ENCODE measurements around the gene C10orf71.

The C10orf71 gene, protein sequence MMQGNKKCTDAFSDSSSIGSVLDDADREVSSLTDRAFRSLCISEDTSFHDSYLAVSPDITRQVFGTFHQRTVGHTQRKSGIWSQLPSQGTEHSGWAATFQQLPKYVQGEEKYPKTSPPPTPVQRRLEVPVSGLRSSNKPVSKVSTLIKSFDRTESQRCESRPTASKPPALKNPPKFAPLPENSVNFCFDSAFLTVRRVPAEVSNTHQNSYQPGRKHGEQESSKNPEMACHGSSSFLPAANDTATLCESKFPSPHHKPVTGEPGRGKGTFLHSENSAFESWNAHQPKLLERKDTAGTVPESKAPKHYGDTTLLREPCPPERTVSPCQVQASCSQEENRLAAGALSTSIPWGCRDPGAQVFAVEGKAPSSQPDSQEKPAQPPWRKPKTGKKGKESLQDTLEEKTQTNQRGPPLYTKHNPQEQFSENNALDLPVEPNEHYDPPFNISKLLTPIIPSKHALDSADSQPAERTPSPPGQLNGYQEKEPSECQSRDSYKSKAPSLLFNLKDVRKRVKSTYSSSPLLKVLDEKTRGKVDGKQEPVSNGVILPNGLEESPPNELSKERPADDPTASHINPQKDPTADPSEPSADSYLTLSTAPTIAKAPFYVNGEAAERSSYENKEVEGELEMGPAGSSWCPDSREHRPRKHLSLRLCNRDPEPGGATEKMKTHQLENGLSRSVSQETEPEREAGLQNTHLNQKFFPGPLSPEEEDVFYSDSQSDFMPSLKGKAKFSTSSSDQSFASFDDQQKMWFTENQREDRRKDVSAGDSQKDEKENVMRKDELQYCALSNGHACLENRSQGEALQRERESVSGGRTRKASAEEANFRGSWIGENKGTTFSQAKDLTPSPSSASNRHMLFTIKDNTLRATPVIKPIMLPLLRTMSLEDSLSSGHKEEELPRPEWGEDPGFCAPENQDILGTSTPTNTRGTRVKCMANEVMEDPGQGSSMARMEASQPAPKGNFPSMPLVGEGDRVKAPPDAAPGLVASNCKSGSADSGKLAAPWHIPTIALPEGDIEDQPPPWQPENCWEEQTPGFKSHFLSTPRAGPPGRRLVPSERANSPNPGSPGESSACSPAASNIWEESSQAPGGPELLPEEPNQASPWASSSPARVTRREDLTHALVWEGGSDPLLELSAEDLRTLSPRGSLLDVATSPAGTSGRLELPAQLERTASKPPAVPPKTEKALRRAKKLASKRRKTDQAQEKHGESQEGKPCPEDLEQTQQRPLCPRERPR (N-terminal part only)

DNA sequence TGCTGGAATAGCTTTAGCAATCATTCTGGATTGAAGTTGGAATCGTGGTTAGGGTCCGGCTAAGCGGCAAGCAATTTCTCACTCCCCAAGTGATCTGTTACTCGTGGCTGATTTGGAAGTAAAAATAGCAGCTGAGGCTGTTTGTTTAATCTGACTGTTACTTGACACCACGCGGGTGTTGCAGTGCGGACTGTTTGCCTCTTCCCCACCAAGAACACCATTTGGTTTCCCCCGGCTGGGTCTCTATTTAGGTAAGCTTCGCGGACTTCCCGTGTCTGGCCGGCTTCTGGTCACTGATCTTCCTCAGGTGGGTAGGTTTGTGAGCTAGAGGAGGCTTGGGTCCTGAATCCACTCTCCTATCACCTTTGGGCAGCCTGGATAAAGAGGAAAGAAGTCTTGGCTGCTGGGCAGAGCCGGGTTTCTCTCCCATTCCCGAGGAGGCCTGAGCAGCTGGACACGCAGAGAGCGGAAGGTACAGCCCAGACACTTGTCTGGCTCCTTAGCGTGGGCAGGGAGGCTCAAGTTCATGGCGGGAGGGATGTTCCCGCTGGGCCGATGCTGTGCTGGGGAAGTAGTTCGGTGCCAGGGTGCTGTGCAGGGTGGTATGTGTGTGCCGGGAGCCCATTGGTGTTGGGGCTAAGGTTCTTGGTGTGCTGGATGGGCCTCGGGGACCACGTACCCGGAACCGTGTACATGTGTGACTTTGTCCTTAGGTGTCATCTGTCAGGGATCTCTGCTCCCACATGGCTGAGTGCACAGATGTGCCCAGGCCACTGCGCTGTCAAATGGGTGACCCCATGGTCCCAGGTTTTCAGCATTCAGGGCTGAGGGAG lies at the start of gene C10orf71:
Gene C10orf71 (plus strand): TSS at position 188 of the 833 bp plus-strand sequence. CDS start 23,376 bp downstream, outside the sequence.
- no peaks in the 10 kb centered on the region for H3K36me3 Mint-ChIP-seq
- H3K9me3 Mint-ChIP-seq: no peaks in the 10 kb centered on the region
- DNase-seq: no peak
- H3K4me1 Mint-ChIP-seq: peaks cover 5% of the 10 kb centered on the region
- H3K4me3 Mint-ChIP-seq: no peak within 1 kb of the TSS
- H3K27ac Mint-ChIP-seq: no peak within 1 kb of the TSS
- CTCF ChIA-PET: no interaction called here
- H3K27me3 Mint-ChIP-seq: peaks cover 44% of the 10 kb centered on the region

DNA sequence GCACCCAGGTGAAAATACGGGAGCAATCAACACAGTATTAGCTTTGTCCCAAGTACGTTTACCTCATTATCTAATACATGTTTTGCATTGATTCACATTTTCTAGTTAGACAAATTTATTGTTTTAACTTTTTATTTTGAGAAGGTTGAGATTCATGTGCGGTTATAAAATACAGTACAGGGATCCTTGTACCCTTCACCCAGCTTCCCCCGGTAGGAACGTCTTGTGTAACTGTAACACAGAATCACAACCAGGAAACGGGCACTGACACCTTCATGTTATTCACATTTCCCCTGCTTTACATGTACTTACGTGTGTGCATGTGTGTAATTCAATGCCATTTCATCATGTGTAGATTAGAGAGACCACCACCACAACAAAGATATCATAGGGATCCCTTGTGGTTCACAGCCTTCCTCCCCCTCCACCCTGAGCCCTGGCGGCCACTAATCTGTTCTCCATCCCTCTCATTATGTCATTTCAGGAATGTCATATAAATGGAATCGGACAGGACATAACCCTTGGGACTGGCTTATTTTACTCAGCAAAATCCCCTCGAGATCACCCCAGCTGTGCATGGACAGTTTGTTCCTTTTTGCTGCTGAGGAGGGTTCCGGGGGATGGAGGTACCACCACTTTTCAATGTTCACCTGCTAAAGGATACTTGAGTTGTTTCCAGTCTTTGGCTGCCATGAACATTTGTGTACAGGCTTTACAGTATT lies 46.5 kb upstream of the C10orf71 start:
- no peak overlapping the region for H3K4me3 Mint-ChIP-seq
- no peak overlapping the region for H3K27ac Mint-ChIP-seq
- H3K27me3 Mint-ChIP-seq: peaks cover 5% of the 10 kb centered on the region
- CTCF ChIA-PET: no interaction called here
- H3K36me3 Mint-ChIP-seq: no peaks in the 10 kb centered on the region
- no peak for DNase-seq
- H3K4me1 Mint-ChIP-seq: peaks cover 3% of the 10 kb centered on the region
- no peaks in the 10 kb centered on the region for H3K9me3 Mint-ChIP-seq

DNA sequence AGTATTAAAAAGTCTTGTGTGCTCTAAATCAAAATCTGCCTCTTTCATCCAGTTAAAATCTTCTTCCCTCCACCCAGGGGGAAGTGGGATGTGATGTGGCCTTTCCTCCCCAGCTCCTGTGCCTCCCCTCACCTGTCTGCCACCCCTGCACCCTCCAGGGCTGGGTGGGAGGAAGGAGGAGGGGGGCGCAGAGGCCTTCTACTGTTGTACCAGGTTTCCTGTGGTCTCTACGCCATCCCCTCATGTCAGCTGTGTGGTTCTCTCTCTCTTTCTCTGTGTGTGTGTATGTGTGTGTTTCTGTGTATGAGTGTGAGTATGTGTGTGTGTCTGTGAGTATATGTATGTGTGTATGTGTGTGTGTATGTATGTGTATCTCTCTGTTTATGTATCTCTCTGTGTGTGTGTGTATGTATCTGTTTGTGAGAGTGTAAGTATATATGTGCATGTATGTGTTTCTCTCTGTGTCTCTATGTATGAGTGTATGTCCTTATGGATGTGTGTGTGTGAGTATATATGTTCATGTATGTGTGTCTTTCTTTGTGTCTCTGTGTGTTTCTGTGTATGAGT lies 45.5 kb upstream of the C10orf71 start:
- CTCF ChIA-PET: no interaction called here
- no peaks in the 10 kb centered on the region for H3K9me3 Mint-ChIP-seq
- H3K36me3 Mint-ChIP-seq: no peaks in the 10 kb centered on the region
- H3K4me1 Mint-ChIP-seq: peaks cover 3% of the 10 kb centered on the region
- no peak for DNase-seq
- H3K27me3 Mint-ChIP-seq: peaks cover 1% of the 10 kb centered on the region
- H3K27ac Mint-ChIP-seq: no peak overlapping the region
- no peak overlapping the region for H3K4me3 Mint-ChIP-seq

DNA sequence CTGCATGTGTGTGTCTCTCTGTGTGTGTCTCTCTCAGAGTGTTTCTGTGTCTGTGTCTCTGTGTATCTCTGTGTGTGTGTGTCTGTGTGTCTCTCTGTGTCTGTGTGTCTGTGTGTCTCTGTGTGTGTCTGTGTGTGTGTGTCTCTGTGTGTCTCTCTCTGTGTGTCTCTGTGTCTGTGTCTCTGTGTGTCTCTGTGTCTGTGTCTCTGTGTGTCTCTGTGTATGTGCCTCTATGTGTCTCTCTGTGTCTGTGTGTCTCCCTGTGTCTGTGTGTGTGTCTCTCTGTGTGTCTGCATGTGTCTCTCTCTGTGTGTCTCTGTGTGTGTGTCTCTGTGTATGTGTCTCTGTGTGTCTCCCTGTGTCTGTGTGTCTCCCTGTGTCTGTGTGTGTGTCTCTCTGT lies 44.8 kb upstream of the C10orf71 start:
- H3K4me3 Mint-ChIP-seq: no peak overlapping the region
- no peaks in the 10 kb centered on the region for H3K36me3 Mint-ChIP-seq
- CTCF ChIA-PET: no interaction called here
- no peak for DNase-seq
- peaks cover 3% of the 10 kb centered on the region for H3K4me1 Mint-ChIP-seq
- H3K9me3 Mint-ChIP-seq: no peaks in the 10 kb centered on the region
- no peaks in the 10 kb centered on the region for H3K27me3 Mint-ChIP-seq
- no peak overlapping the region for H3K27ac Mint-ChIP-seq

DNA sequence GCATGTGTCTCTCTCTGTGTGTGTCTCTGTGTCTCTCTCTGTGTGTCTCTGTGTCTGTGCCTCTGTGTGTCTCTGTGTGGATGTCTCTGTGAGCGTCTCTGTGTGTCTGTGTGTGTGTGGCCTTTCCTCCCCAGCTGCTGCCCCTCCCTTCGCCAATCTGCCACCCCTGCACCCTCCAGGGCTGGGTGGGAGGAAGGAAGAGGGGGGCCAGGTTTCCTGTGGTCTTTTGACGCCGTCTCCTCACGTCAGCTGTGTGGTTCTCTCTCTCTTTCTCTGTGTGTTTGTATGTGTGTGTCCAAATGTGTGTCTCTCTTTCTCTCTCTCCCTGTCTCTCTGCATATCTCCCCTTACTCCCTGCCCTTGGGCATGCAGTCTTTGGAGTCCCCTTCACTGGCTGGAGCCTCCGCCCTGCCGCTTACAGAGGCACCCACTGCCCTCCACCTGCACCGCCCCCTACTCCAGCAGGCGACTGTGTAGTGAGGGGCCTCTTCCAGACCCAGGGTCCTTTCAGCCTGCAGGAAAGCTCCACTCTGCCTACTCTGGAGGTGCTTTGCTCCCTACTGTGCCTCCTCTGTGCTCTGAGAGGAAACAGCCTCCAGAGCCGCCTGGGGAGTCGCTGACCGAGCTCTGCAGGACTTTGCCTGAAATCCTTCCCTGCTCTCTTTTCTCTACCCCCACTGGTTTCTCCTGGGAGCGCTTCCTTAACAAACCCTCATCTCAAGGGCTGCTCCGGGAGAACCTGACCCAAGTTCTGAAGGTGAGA lies 44.2 kb upstream of the C10orf71 start:
- Mint-ChIP-seq H3K9me3 (no peaks in the 10 kb centered on the region), H3K27ac (no peak overlapping the region), H3K36me3 (no peaks in the 10 kb centered on the region), H3K27me3 (no peaks in the 10 kb centered on the region), H3K4me3 (no peak overlapping the region), H3K4me1 (peaks cover 3% of the 10 kb centered on the region)
- CTCF ChIA-PET: no interaction called here
- peak; percentile 55 for DNase-seq

DNA sequence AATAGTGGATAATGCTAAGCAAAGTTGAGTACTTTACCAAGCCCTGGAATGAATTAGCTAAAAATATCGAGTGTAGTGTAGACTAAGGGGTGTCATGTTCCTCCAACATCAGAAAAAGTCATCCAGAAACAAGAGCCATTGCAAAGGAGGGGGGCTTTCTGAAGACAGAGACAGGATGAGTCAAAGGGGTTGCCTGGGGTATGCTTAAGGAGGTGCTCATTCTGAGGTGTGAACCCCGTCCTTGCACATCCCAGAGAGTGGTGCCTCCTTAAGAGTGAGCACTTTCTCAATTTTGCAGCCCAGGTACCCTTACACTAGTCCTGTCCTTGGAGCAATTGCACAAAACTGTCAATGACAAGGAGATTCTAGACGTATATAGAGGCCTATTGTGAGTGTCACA lies 43.1 kb upstream of the C10orf71 start:
- Mint-ChIP-seq H3K36me3 (no peaks in the 10 kb centered on the region), H3K27me3 (peaks cover 3% of the 10 kb centered on the region), H3K4me3 (no peak overlapping the region), H3K27ac (no peak overlapping the region), H3K9me3 (no peaks in the 10 kb centered on the region), H3K4me1 (peaks cover 3% of the 10 kb centered on the region)
- no peak for DNase-seq
- CTCF ChIA-PET: no interaction called here

DNA sequence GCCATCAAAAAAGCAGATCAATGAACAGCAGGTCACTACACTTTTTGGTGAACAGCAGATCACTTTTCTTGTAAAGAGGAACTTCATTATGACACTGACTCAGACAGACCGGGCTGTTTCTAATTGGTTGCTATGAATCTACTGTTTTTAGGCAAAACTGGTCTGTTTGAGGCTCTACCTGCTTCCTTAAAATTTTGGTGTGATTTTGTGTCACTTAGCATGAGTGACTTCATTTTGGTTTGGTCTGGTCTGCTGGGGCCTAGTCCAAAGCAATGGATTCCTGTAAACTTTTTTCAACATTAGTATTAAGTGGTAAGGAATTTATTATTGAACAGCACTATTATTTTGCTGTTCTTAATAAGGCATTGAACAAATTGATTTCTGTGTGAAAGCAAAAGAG lies 41.8 kb upstream of the C10orf71 start:
- no peak for DNase-seq
- H3K36me3 Mint-ChIP-seq: no peaks in the 10 kb centered on the region
- no peak overlapping the region for H3K4me3 Mint-ChIP-seq
- CTCF ChIA-PET: no interaction called here
- peaks cover 3% of the 10 kb centered on the region for H3K4me1 Mint-ChIP-seq
- H3K27me3 Mint-ChIP-seq: peaks cover 12% of the 10 kb centered on the region
- H3K9me3 Mint-ChIP-seq: no peaks in the 10 kb centered on the region
- no peak overlapping the region for H3K27ac Mint-ChIP-seq

DNA sequence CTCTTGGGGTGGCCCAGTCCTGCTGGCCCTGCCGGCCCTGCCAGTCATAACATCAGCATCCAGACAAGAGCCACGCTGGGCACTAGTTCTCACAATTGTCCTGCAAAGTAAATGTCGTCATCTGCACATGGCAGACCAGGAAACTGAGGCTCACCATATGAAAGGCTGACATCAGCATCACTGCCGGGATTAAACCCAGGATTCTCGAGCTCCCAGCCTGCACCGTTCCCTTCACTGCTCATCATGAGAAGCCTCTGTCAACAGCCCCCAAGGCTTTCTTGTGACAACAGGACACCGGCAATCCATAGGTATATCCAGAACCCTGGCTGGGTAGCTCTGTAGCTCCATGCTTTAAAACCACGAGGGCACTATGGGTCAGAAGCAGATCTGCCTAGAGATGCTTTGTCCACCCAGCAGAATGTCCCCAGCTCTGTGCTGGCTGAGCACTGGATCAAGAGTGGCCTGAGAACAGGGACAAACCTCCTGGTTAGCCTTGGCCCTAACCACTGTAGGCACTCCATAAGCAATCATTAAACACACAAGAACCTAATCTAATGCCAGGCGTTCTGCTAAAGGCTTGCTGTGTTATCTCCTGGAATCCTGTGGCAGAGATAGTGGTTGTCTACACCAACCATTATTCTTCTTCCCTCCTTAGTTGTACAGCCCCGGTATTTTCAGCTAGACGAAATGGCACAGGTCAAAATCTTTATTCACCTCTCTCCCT lies 41.2 kb upstream of the C10orf71 start:
- no peak overlapping the region for H3K27ac Mint-ChIP-seq
- no peak overlapping the region for H3K4me3 Mint-ChIP-seq
- CTCF ChIA-PET: no interaction called here

DNA sequence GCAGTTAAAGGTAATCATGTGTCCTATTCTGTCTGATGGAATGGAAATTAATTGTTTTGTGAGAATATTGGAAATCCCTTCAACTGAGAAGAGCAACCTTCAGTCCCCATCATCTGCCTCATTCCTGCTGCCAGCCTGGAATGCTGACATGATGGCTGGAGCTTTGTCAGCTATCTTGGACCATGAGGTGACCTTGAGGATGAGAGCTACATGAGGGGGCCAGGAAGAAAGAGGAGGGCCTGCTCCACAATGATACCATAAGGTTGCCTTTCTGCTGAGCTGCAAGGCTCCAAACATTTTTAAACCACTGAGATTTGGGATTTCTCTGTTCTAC lies 40.7 kb upstream of the C10orf71 start:
- H3K27me3 Mint-ChIP-seq: peaks cover 17% of the 10 kb centered on the region
- no peak overlapping the region for H3K4me3 Mint-ChIP-seq
- CTCF ChIA-PET: no interaction called here
- H3K27ac Mint-ChIP-seq: no peak overlapping the region
- H3K4me1 Mint-ChIP-seq: peaks cover 3% of the 10 kb centered on the region
- H3K36me3 Mint-ChIP-seq: no peaks in the 10 kb centered on the region
- H3K9me3 Mint-ChIP-seq: no peaks in the 10 kb centered on the region
- no peak for DNase-seq

More for the DNA sequence above, 41.2 kb upstream of the C10orf71 start:
- no peaks in the 10 kb centered on the region for H3K36me3 Mint-ChIP-seq
- H3K4me1 Mint-ChIP-seq: peaks cover 3% of the 10 kb centered on the region
- no peak for DNase-seq
- peaks cover 17% of the 10 kb centered on the region for H3K27me3 Mint-ChIP-seq
- no peaks in the 10 kb centered on the region for H3K9me3 Mint-ChIP-seq

DNA sequence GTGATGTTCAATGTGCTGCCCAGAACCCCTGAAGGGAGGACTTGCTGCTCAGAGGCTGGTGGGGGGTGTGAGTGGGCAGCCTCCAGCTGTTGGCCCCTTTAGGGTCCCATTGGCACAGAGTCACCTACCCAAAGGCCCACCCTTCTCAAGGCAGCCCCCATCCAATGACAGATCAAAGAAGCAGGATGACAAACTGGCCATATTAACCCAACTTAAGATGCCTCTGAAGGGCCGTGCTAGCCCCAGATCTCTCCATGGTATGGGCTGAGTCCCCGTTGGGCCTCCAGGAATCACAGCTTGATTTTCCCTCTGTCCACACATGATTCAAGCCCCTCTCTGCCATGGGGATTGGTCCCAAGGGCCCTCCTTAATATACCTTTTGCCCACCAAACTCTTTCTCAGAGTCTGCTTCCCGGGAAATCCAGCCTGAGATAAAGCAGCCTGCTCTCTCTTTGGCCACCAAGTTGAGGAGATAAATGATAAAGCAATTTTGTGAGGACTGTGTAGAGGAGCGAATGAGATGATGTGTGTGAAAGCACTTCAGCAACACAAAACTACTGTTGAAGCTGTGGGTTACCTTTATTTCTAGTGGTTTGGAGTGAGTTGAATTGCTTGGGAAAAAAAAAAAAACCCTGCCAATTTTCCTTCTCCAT lies 38.2 kb upstream of the C10orf71 start:
- H3K36me3 Mint-ChIP-seq: no peaks in the 10 kb centered on the region
- peaks cover 3% of the 10 kb centered on the region for H3K4me1 Mint-ChIP-seq
- no peak overlapping the region for H3K4me3 Mint-ChIP-seq
- DNase-seq: no peak
- H3K27ac Mint-ChIP-seq: no peak overlapping the region
- peaks cover 28% of the 10 kb centered on the region for H3K27me3 Mint-ChIP-seq
- CTCF ChIA-PET: interaction anchor here (0.6 kb wide), 1 partner anchor 96 kb away, joined by 3 read pairs; no protein-coding TSS in a partner anchor
- H3K9me3 Mint-ChIP-seq: peaks cover 2% of the 10 kb centered on the region

DNA sequence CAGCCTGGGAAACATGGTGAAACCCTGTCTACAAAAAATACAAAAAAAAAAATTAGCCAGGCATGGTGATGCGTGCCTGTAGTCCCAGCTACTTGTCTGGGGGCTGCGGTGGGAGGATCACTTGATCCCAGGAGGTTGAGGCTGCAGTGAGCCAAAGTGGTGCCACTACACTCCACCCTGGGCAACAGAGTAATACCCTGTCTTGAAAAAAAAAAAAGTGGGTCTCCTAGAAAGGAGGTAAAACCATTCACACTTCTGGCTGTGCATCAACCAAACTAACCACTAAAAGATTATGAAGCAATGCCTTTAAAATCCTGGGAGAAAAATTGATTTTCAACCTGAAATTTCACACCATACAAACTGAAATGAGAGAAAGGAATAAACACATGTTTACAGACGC lies 35.4 kb upstream of the C10orf71 start:
- peaks cover 28% of the 10 kb centered on the region for H3K27me3 Mint-ChIP-seq
- no peaks in the 10 kb centered on the region for H3K36me3 Mint-ChIP-seq
- no peak for DNase-seq
- H3K4me3 Mint-ChIP-seq: no peak overlapping the region
- no peaks in the 10 kb centered on the region for H3K4me1 Mint-ChIP-seq
- CTCF ChIA-PET: no interaction called here
- H3K9me3 Mint-ChIP-seq: peaks cover 10% of the 10 kb centered on the region
- H3K27ac Mint-ChIP-seq: no peak overlapping the region
